Activated T-helper 1 cell treated with anti-CD3 and anti-CD28 coated beads, Interleukin-12 subunit alpha, Interleukin-12 subunit beta, Interleukin-2, Interleukin-4 antibody, amounts not matched to agents 30 ng/mL and 10 ng/mL and 1 ng/mL, durations not matched to agents 14 hours and 24 hours and 36 hours (primary cell): Measurements from ENCODE around the gene COL26A1. TPM values are rescaled to one million over a fixed set of nuclear protein-coding genes. Genes with fewer than 3 reads are reported as not detected.
"Not testable (repeated sequence)": the region's sequence is repeated elsewhere in the genome, so short reads cannot be mapped to it uniquely, and the experiment has no call there.

Experiments
- DNase-seq: peaks from one replicate; pipeline ENCODE4 v3.0.0; 2021; ENCODE audit warnings: low spot score
- H3K27ac Mint-ChIP-seq: one replicate; pipeline ENCODE4 v1.8.0; 2021; ENCODE audit warnings: mild to moderate bottlenecking, mixed read lengths
- H3K27me3 Mint-ChIP-seq: one replicate; pipeline ENCODE4 v1.8.0; 2022; ENCODE audit warnings: mild to moderate bottlenecking, moderate library complexity, mixed read lengths; ENCODE audit not compliant: insufficient read depth
- H3K36me3 Mint-ChIP-seq: one replicate; pipeline ENCODE4 v1.8.0; 2021; ENCODE audit warnings: low read depth, mixed read lengths
- H3K4me1 Mint-ChIP-seq: one replicate; pipeline ENCODE4 v1.8.0; 2021; ENCODE audit warnings: low read depth, mixed read lengths
- H3K4me3 Mint-ChIP-seq: one replicate; pipeline ENCODE4 v1.8.0; 2021; ENCODE audit warnings: mild to moderate bottlenecking, moderate library complexity, mixed read lengths
- H3K9me3 Mint-ChIP-seq: one replicate; pipeline ENCODE4 v1.8.0; 2021; ENCODE audit warnings: mixed read lengths
- intact Hi-C: fragments of 100-400 bp; cut with micrococcal nuclease; formaldehyde crosslinking; loops from one replicate; pipeline ENCODE4 v1.15.1; 2024
- total RNA-seq: library from RNA; stranded (reverse); gene quantifications from 2 replicates; pipeline ENCODE4 v1.2.3, GENCODE V29; 2022

The COL26A1 gene
- total RNA-seq, 1 donor from 2014 or later: not detected

DNA sequence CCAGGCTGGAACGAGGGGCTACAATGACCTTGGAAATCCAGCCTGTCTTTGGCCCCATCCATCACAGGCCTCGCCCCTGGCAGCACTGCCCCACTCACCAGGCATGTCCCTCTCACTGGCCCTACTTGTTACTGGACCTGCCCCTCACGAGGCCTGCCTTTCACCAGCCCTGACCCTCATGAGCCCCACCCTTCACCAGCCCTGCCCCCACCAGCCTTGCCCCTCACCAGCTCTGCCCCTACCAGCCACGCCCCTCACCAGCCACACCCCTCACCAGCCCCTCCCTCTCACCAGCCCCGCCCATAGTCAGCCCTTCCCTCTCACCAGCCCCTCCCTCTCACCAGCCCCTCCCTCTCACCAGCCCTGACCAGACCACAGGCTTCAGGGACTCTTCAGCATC lies 57.8 kb downstream of the COL26A1 start:
- Mint-ChIP-seq H3K27me3 (peaks cover 6% of the 10 kb centered on the region), H3K9me3 (no peaks in the 10 kb centered on the region), H3K4me1 (no peaks in the 10 kb centered on the region), H3K27ac (no peak overlapping the region), H3K36me3 (no peaks in the 10 kb centered on the region), H3K4me3 (no peak overlapping the region)
- DNase-seq: no peak
- intact Hi-C loops: no loop called here

DNA sequence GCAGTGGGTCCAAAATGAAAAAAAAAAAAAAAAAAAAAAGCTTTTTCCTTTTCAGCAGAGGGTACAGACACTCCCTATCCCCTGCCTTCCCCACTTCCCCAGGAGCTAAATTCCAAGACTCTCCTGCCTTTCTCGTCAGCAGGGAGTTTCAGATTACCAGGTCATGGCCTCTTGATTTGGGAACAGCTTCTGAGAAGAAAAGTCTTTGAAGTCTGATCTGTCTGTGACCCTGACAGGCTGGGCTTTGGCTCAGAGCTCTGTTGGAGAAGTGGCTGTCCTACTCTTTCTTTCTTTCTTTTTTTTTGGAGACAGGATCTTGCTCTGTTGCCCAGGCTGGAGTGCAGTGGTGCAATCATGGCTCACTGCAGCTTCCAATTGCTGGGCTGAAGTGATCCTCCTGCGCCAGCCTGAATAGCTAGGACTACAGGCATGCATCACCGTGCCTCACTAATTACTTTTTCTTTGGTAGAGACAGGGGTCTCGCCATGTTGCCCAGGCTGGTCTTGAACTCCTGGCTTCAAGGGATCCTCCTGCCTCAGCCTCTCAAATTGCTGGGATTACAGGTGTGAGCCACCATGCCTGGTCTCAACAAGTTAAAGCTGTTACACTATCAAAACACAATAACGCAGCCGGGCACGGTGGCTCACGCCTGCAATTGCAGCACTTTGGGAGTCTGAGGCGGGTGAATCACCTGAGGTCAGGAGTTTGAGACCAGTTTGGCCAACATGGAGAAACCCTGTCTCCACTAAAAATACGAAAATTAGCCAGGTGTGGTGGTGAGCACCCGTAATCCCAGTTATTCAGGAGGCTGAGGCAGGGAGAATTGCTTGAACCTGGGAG lies 59.9 kb downstream of the COL26A1 start:
- Mint-ChIP-seq H3K27me3 (peaks cover 5% of the 10 kb centered on the region), H3K9me3 (no peaks in the 10 kb centered on the region), H3K27ac (no peak overlapping the region), H3K4me1 (no peaks in the 10 kb centered on the region), H3K36me3 (no peaks in the 10 kb centered on the region), H3K4me3 (no peak overlapping the region)
- intact Hi-C loops: no loop called here
- no peak for DNase-seq

GRCh38 chr7:101426303-101427011 lies 63.8 kb downstream of the COL26A1 start:
- no peaks in the 10 kb centered on the region for H3K36me3 Mint-ChIP-seq
- no peak for DNase-seq
- no peaks in the 10 kb centered on the region for H3K9me3 Mint-ChIP-seq
- no peaks in the 10 kb centered on the region for H3K4me1 Mint-ChIP-seq
- intact Hi-C loops: no loop called here
- no peak overlapping the region for H3K27ac Mint-ChIP-seq
- no peak overlapping the region for H3K4me3 Mint-ChIP-seq
- peaks cover 15% of the 10 kb centered on the region for H3K27me3 Mint-ChIP-seq

DNA sequence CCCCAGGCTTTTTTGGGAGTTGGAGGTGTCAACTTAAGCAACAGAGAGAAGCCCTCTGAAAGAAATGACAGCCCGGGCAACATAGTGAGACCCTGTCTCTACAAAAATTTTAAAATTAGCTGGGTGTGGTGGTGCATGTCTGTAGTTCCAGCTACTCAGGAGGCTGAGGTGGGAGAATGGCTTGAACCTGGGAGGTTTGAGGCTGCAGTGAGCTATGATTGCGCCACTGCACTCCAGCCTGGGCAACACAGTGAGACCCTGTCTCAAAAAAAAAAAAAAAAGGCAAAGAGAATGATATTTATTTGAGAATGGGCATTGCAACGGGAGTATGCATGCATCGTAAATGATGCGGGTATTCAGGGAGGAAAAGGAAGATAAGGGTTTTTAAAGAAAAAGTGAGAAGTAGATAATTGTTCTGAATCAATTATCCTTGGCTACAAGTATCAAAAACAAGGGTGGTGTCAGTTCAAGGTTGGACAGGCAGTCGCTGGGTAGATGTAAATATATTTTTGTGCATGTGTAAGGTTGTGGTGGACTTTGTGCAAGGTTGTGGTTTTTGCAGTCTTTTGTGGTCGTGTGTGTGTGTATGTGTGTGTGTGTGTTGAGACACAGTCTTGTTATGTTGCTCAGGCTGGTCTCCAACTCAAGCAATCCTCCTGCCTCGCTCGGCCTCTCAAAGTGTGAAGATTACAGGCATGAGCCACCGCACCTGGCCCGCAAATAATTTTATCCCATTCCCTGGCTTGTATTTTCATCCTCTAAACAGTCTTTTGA lies 65.6 kb downstream of the COL26A1 start:
- H3K27me3 Mint-ChIP-seq: peaks cover 18% of the 10 kb centered on the region
- no peak overlapping the region for H3K4me3 Mint-ChIP-seq
- no peaks in the 10 kb centered on the region for H3K36me3 Mint-ChIP-seq
- no peak for DNase-seq
- H3K27ac Mint-ChIP-seq: no peak overlapping the region
- no peaks in the 10 kb centered on the region for H3K9me3 Mint-ChIP-seq
- H3K4me1 Mint-ChIP-seq: no peaks in the 10 kb centered on the region
- intact Hi-C loops: no loop called here

- no peak for DNase-seq
- H3K9me3 Mint-ChIP-seq: no peaks in the 10 kb centered on the region
These were observed 69.6 kb downstream of the COL26A1 start for GRCh38 chr7:101432316-101432715.

DNA sequence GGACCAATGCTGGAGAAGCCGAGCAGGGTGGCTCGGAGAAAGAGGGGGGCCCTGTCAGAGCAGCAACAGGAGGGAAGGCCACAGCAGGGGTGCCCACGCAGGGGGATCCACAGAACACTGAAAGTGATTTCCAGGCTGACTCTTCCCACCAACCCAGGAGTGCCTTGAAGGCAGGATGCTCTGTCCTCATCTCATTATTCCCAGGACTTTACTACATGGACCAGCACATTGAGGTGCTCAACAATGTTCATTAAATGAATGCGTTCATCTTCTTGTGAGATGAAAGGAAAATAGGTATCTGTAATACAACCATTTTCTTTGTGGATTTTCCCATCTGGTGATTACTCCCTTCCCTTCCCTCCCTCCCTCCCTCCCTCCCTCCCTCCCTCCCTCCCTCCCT lies 71.0 kb downstream of the COL26A1 start:
- no peak for DNase-seq
- no peaks in the 10 kb centered on the region for H3K4me1 Mint-ChIP-seq

More at GRCh38 chr7:101432316-101432715, 69.6 kb downstream of the COL26A1 start:
- H3K4me3 Mint-ChIP-seq: no peak overlapping the region
- no peaks in the 10 kb centered on the region for H3K36me3 Mint-ChIP-seq
- no peaks in the 10 kb centered on the region for H3K4me1 Mint-ChIP-seq
- H3K27ac Mint-ChIP-seq: no peak overlapping the region
- H3K27me3 Mint-ChIP-seq: peaks cover 30% of the 10 kb centered on the region
- intact Hi-C loops: loop anchor here (10.0 kb wide), 1 partner anchor 72 kb away; no protein-coding TSS in a partner anchor

GRCh38 chr7:101434155-101434554 lies 71.5 kb downstream of the COL26A1 start:
- H3K4me1 Mint-ChIP-seq, H3K4me3 Mint-ChIP-seq, DNase-seq, H3K27ac Mint-ChIP-seq, H3K36me3 Mint-ChIP-seq, H3K9me3 Mint-ChIP-seq: not testable (repeated sequence)
- H3K27me3 Mint-ChIP-seq: peaks cover 24% of the 10 kb centered on the region
- intact Hi-C loops: loop anchor here (10.0 kb wide), 1 partner anchor 71 kb away; no protein-coding TSS in a partner anchor

More for the DNA sequence above, 71.0 kb downstream of the COL26A1 start:
- intact Hi-C loops: loop anchor here (10.0 kb wide), 1 partner anchor 71 kb away; no protein-coding TSS in a partner anchor
- Mint-ChIP-seq H3K4me3 (no peak overlapping the region), H3K27me3 (peaks cover 26% of the 10 kb centered on the region), H3K36me3 (no peaks in the 10 kb centered on the region), H3K27ac (no peak overlapping the region), H3K9me3 (no peaks in the 10 kb centered on the region)

DNA sequence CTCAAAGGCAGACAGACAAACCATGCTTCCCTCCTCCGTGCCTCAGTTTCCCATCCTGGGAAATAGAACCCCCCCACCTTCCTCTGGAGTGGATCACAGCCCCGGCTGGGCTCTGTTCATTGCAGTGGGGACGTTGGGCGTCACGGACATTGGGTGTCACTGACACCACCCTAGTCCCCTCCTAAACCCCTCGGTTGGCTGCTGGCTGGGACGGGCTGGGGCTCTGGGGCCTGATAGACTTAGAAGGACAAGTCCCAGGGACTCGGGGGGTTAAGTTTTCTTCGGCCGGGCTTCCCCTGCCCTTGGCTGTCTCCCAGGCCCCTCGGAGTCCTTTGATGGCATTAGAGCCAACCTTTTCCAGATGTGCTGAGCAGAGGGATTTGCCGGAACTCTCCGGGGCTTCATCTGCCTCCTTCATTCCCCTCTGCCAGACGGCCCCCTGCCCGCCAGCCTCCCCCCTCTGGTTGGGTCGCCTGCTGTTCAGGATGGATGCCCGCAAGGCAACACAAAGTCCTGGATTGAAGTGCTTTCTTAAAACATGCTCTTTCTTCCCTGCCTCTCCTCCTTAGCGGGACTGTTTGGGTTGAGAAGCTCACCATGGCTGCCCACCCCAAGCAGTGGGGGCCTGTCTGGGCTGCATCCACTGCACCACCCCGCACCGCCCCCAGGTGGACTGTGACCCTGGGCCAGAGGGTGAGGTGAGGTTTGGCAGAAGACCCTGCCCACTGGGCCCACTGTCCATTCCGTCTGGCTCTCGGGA lies 73.0 kb downstream of the COL26A1 start:
- Mint-ChIP-seq H3K27ac (no peak overlapping the region), H3K4me1 (no peaks in the 10 kb centered on the region), H3K27me3 (peaks cover 15% of the 10 kb centered on the region), H3K36me3 (no peaks in the 10 kb centered on the region), H3K4me3 (no peak overlapping the region), H3K9me3 (no peaks in the 10 kb centered on the region)
- intact Hi-C loops: loop anchor here (10.0 kb wide), 1 partner anchor 69 kb away; no protein-coding TSS in a partner anchor
- DNase-seq: no peak

DNA sequence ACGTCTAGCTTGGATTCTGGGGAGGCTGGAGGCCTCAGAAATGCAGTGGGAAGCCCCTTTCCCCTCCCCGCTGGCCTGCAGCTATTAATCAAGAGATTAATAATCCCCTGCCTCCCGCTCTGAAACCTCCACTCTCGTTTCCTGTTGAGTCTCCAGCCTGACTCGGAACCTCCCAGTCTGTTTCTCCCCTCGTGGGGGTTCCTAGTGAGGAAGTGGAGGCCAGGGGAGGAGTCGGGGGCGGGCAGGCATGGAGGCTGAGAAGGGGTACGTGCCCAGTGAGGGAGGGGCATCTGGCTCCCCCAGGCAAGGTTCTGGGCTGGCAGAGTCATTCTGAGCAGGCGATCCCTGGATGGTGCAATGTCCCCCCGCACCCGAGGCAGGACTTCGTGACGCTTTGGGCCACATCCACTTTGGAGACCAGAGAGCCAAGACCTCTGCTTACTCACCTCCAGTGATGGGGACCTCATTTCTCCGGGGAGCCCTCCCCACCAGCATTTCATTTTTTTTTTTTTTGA lies 73.6 kb downstream of the COL26A1 start:
- Mint-ChIP-seq H3K4me1 (no peaks in the 10 kb centered on the region), H3K27ac (no peak overlapping the region), H3K9me3 (no peaks in the 10 kb centered on the region), H3K4me3 (no peak overlapping the region), H3K27me3 (peaks cover 15% of the 10 kb centered on the region), H3K36me3 (no peaks in the 10 kb centered on the region)
- intact Hi-C loops: loop anchor here (10.0 kb wide), 1 partner anchor 69 kb away; no protein-coding TSS in a partner anchor
- DNase-seq: no peak

- intact Hi-C loops: loop anchor here (10.0 kb wide), 1 partner anchor 68 kb away; no protein-coding TSS in a partner anchor
- no peak overlapping the region for H3K4me3 Mint-ChIP-seq
These were observed 74.3 kb downstream of the COL26A1 start for GRCh38 chr7:101436857-101437576.

GRCh38 chr7:101441890-101442289 lies 79.2 kb downstream of the COL26A1 start:
- no peaks in the 10 kb centered on the region for H3K27me3 Mint-ChIP-seq
- H3K4me3 Mint-ChIP-seq: no peak overlapping the region
- peaks cover 11% of the 10 kb centered on the region for H3K4me1 Mint-ChIP-seq
- H3K27ac Mint-ChIP-seq: no peak overlapping the region
- no peaks in the 10 kb centered on the region for H3K36me3 Mint-ChIP-seq
- DNase-seq: no peak
- intact Hi-C loops: no loop called here
- H3K9me3 Mint-ChIP-seq: no peaks in the 10 kb centered on the region

More at GRCh38 chr7:101436857-101437576, 74.3 kb downstream of the COL26A1 start:
- DNase-seq: no peak
- H3K36me3 Mint-ChIP-seq: no peaks in the 10 kb centered on the region
- peaks cover 4% of the 10 kb centered on the region for H3K4me1 Mint-ChIP-seq
- no peak overlapping the region for H3K27ac Mint-ChIP-seq
- peaks cover 15% of the 10 kb centered on the region for H3K27me3 Mint-ChIP-seq
- H3K9me3 Mint-ChIP-seq: no peaks in the 10 kb centered on the region
